ENCODE measurements around the gene SMIM17.

SMIM17 gene

GRCh38 chr19:56625708-56626107, 17.3 kb upstream of the SMIM17 start:
- no peak overlapping the region for H3K9ac ChIP-seq (ENCODE audit: low read length)
- H3K79me1 ChIP-seq (ENCODE audit: low read length): no peaks in the 10 kb centered on the region
- no peak overlapping the region for H3K18ac ChIP-seq (ENCODE audit: low read length)
- H3K36me3 ChIP-seq (ENCODE audit: control insufficient read depth in 1 of 2, insufficient read depth in 2 of 2, low read length in 2 of 2): peaks cover 28 to 32% of the 10 kb centered on the region in 2 experiments
- H3K14ac ChIP-seq (ENCODE audit: low read length): no peak overlapping the region
- no peaks in the 10 kb centered on the region for H3K27me3 ChIP-seq (ENCODE audit: insufficient read depth, low read length)
- no peak overlapping the region for H2BK12ac ChIP-seq (ENCODE audit: low read length)
- no peak overlapping the region for H2BK120ac ChIP-seq (ENCODE audit: insufficient read depth, low read length, poor library complexity)
- H2AK5ac ChIP-seq (ENCODE audit: low read length): no peak overlapping the region
- no peaks in the 10 kb centered on the region for H3K4me1 ChIP-seq (ENCODE audit: control insufficient read depth in 1 of 2, insufficient read depth in 2 of 2, low read length in 2 of 2)
- no peak overlapping the region for H4K91ac ChIP-seq (ENCODE audit: low read depth, low read length)
- no peak overlapping the region for H2AFZ ChIP-seq (ENCODE audit: insufficient read depth, low read length, poor library complexity)
- H2BK5ac ChIP-seq (ENCODE audit: low read depth, low read length, poor library complexity): no peak overlapping the region
- H3K9me3 ChIP-seq (ENCODE audit: insufficient read depth, low read depth, low read length): peaks cover 50% of the 10 kb centered on the region
- H3K4me3 ChIP-seq (ENCODE audit: low read depth, low read length): no peak overlapping the region
- H3K27ac ChIP-seq (ENCODE audit: low read depth, low read length): no peak overlapping the region
- H3K79me2 ChIP-seq (ENCODE audit: control insufficient read depth, insufficient read depth, low read length, poor library complexity): no peaks in the 10 kb centered on the region
- no peak for DNase-seq
- no peak overlapping the region for H3K4ac ChIP-seq (ENCODE audit: low read depth, low read length)
- H4K12ac ChIP-seq (ENCODE audit: low read depth, low read length): no peak overlapping the region
- WGBS (ENCODE audit: extremely low coverage, insufficient coverage, insufficient read length): no CpG with 5 or more reads among the region's 9 CpGs
- H3K23ac ChIP-seq (ENCODE audit: low read length): no peak overlapping the region
- no peak overlapping the region for H4K8ac ChIP-seq (ENCODE audit: low read depth, low read length)
- no peak overlapping the region for H3K4me2 ChIP-seq (ENCODE audit: low read length)

- Histone ChIP-seq H2AK5ac (ENCODE audit: low read length) (no peak overlapping the region), H2BK120ac (ENCODE audit: insufficient read depth, low read length, poor library complexity) (no peak overlapping the region), H2BK5ac (ENCODE audit: low read depth, low read length, poor library complexity) (no peak overlapping the region), H3K4me3 (ENCODE audit: low read depth, low read length) (no peak overlapping the region), H3K27ac (ENCODE audit: low read depth, low read length) (no peak overlapping the region), H3K18ac (ENCODE audit: low read length) (no peak overlapping the region), H4K8ac (ENCODE audit: low read depth, low read length) (no peak overlapping the region), H3K4me1 (ENCODE audit: control insufficient read depth in 1 of 2, insufficient read depth in 2 of 2, low read length in 2 of 2) (no peaks in the 10 kb centered on the region), H3K79me1 (ENCODE audit: low read length) (no peaks in the 10 kb centered on the region), H3K27me3 (ENCODE audit: insufficient read depth, low read length) (no peaks in the 10 kb centered on the region), H3K36me3 (ENCODE audit: control insufficient read depth in 1 of 2, insufficient read depth in 2 of 2, low read length in 2 of 2) (no peaks in the 10 kb centered on the region), H3K79me2 (ENCODE audit: control insufficient read depth, insufficient read depth, low read length, poor library complexity) (no peaks in the 10 kb centered on the region), H3K9ac (ENCODE audit: low read length) (no peak overlapping the region), H3K4ac (ENCODE audit: low read depth, low read length) (no peak overlapping the region), H2BK12ac (ENCODE audit: low read length) (no peak overlapping the region), H3K9me3 (ENCODE audit: insufficient read depth, low read depth, low read length) (peaks cover 26% of the 10 kb centered on the region), H4K12ac (ENCODE audit: low read depth, low read length) (no peak overlapping the region), H3K4me2 (ENCODE audit: low read length) (no peak overlapping the region), H4K91ac (ENCODE audit: low read depth, low read length) (no peak overlapping the region), H3K23ac (ENCODE audit: low read length) (no peak overlapping the region), H2AFZ (ENCODE audit: insufficient read depth, low read length, poor library complexity) (no peak overlapping the region), H3K14ac (ENCODE audit: low read length) (no peak overlapping the region)
- DNase-seq: no peak
- no CpG with 5 or more reads among the region's 1 CpG for WGBS (ENCODE audit: extremely low coverage, insufficient coverage, insufficient read length)
These were observed 9.9 kb upstream of the SMIM17 start for GRCh38 chr19:56633021-56633420.

GRCh38 chr19:56637976-56638555, 4.9 kb upstream of the SMIM17 start:
- peak; percentile 88 to 95 for DNase-seq
- Histone ChIP-seq H3K9me3 (ENCODE audit: insufficient read depth, low read depth, low read length) (peaks cover 11% of the 10 kb centered on the region), H3K18ac (ENCODE audit: low read length) (no peak overlapping the region), H3K36me3 (ENCODE audit: control insufficient read depth in 1 of 2, insufficient read depth in 2 of 2, low read length in 2 of 2) (no peaks in the 10 kb centered on the region), H3K79me1 (ENCODE audit: low read length) (no peaks in the 10 kb centered on the region), H3K79me2 (ENCODE audit: control insufficient read depth, insufficient read depth, low read length, poor library complexity) (no peaks in the 10 kb centered on the region), H3K4me2 (ENCODE audit: low read length) (no peak overlapping the region), H3K4me1 (ENCODE audit: control insufficient read depth in 1 of 2, insufficient read depth in 2 of 2, low read length in 2 of 2) (no peaks in the 10 kb centered on the region), H3K27ac (ENCODE audit: low read depth, low read length) (no peak overlapping the region), H3K14ac (ENCODE audit: low read length) (no peak overlapping the region), H2AFZ (ENCODE audit: insufficient read depth, low read length, poor library complexity) (no peak overlapping the region), H3K9ac (ENCODE audit: low read length) (no peak overlapping the region), H2AK5ac (ENCODE audit: low read length) (no peak overlapping the region), H4K91ac (ENCODE audit: low read depth, low read length) (no peak overlapping the region), H2BK5ac (ENCODE audit: low read depth, low read length, poor library complexity) (no peak overlapping the region), H3K23ac (ENCODE audit: low read length) (no peak overlapping the region), H4K12ac (ENCODE audit: low read depth, low read length) (no peak overlapping the region), H3K4me3 (ENCODE audit: low read depth, low read length) (no peak overlapping the region), H2BK120ac (ENCODE audit: insufficient read depth, low read length, poor library complexity) (no peak overlapping the region), H3K27me3 (ENCODE audit: insufficient read depth, low read length) (no peaks in the 10 kb centered on the region), H4K8ac (ENCODE audit: low read depth, low read length) (no peak overlapping the region), H2BK12ac (ENCODE audit: low read length) (no peak overlapping the region), H3K4ac (ENCODE audit: low read depth, low read length) (no peak overlapping the region)
- WGBS (ENCODE audit: extremely low coverage, insufficient coverage, insufficient read length): no CpG with 5 or more reads among the region's 21 CpGs

- Histone ChIP-seq H4K8ac (ENCODE audit: low read depth, low read length) (no peak overlapping the region), H3K9me3 (ENCODE audit: insufficient read depth, low read depth, low read length) (peaks cover 18% of the 10 kb centered on the region), H3K4me2 (ENCODE audit: low read length) (no peak overlapping the region), H3K4ac (ENCODE audit: low read depth, low read length) (no peak overlapping the region), H2AFZ (ENCODE audit: insufficient read depth, low read length, poor library complexity) (no peak overlapping the region), H3K14ac (ENCODE audit: low read length) (no peak overlapping the region), H2BK5ac (ENCODE audit: low read depth, low read length, poor library complexity) (no peak overlapping the region), H4K12ac (ENCODE audit: low read depth, low read length) (no peak overlapping the region), H3K4me3 (ENCODE audit: low read depth, low read length) (no peak overlapping the region), H2BK120ac (ENCODE audit: insufficient read depth, low read length, poor library complexity) (no peak overlapping the region), H2BK12ac (ENCODE audit: low read length) (no peak overlapping the region), H3K27me3 (ENCODE audit: insufficient read depth, low read length) (no peaks in the 10 kb centered on the region), H3K23ac (ENCODE audit: low read length) (no peak overlapping the region), H3K9ac (ENCODE audit: low read length) (no peak overlapping the region), H3K36me3 (ENCODE audit: control insufficient read depth in 1 of 2, insufficient read depth in 2 of 2, low read length in 2 of 2) (no peaks in the 10 kb centered on the region), H3K18ac (ENCODE audit: low read length) (no peak overlapping the region), H3K4me1 (ENCODE audit: control insufficient read depth in 1 of 2, insufficient read depth in 2 of 2, low read length in 2 of 2) (no peaks in the 10 kb centered on the region), H2AK5ac (ENCODE audit: low read length) (no peak overlapping the region), H4K91ac (ENCODE audit: low read depth, low read length) (no peak overlapping the region), H3K27ac (ENCODE audit: low read depth, low read length) (no peak overlapping the region), H3K79me2 (ENCODE audit: control insufficient read depth, insufficient read depth, low read length, poor library complexity) (no peaks in the 10 kb centered on the region), H3K79me1 (ENCODE audit: low read length) (no peaks in the 10 kb centered on the region)
- WGBS (ENCODE audit: extremely low coverage, insufficient coverage, insufficient read length): no CpG with 5 or more reads among the region's 7 CpGs
- DNase-seq: peak; percentile 13 to 74
These were observed 3.7 kb upstream of the SMIM17 start for GRCh38 chr19:56639217-56639616.
